GM20000 (cell line): ENCODE measurements around the gene THBS4.

Source experiments
- DNase-seq: peaks from one replicate; pipeline ENCODE4 v3.0.0; 2012; ENCODE audit warnings: low spot score
- TF ChIP-seq, protein P1 (sequence below): IDR thresholded peaks from 2 replicates; pipeline ENCODE4 v1.5.1; 2012; ENCODE audit warnings: mild to moderate bottlenecking, control low read depth; ENCODE audit errors: extremely low read depth, missing control alignments

THBS4 gene

GRCh38 chr5:80122579-80122978 lies 87.4 kb downstream of the THBS4 start:
- DNase-seq = no peak
- TF ChIP-seq, protein P1, sequence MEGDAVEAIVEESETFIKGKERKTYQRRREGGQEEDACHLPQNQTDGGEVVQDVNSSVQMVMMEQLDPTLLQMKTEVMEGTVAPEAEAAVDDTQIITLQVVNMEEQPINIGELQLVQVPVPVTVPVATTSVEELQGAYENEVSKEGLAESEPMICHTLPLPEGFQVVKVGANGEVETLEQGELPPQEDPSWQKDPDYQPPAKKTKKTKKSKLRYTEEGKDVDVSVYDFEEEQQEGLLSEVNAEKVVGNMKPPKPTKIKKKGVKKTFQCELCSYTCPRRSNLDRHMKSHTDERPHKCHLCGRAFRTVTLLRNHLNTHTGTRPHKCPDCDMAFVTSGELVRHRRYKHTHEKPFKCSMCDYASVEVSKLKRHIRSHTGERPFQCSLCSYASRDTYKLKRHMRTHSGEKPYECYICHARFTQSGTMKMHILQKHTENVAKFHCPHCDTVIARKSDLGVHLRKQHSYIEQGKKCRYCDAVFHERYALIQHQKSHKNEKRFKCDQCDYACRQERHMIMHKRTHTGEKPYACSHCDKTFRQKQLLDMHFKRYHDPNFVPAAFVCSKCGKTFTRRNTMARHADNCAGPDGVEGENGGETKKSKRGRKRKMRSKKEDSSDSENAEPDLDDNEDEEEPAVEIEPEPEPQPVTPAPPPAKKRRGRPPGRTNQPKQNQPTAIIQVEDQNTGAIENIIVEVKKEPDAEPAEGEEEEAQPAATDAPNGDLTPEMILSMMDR = no peak

DNA sequence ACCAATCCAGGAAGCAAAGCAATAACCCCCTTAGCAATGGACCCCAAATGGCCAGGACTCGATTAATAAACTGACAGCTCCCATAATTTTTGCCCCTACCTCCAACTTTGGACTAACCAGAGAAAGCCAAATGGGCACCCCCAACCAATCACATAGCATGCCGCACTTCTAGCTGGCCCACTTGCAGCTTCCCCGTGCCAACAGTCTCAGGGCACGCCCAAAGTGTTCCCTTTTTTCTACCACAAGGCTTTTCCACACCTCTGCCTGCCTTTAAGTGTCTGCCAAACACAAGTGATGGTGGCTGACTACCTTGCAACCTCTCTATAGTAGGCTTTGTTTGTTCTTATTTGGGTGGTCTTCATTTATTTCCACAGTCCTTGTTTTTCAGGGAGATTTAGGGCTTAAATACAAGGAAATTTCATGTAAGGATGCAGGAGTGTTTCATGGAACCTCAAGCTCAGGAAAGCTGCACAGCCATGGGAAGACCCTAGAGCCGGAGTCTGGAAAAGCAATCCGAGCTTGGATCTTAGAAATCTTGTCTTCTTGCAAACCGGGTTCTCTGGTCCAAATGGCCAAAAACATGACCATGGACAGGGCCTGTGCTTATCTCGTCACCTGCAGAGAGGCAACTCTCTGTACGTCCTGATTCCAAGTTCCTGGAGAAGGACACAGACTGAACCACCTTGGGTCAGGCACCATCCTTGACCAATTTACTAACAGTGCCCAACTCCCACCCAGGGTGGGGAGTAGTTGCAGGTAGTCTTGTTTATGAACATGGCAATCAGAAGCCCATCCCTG lies 89.2 kb downstream of the THBS4 start:
- TF ChIP-seq, protein P1 = no peak
- DNase-seq = no peak

- DNase-seq = peak; percentile 59
- TF ChIP-seq, protein P1 = no peak
Measured at GRCh38 chr5:80125022-80125961, 90.1 kb downstream of the THBS4 start.

DNA sequence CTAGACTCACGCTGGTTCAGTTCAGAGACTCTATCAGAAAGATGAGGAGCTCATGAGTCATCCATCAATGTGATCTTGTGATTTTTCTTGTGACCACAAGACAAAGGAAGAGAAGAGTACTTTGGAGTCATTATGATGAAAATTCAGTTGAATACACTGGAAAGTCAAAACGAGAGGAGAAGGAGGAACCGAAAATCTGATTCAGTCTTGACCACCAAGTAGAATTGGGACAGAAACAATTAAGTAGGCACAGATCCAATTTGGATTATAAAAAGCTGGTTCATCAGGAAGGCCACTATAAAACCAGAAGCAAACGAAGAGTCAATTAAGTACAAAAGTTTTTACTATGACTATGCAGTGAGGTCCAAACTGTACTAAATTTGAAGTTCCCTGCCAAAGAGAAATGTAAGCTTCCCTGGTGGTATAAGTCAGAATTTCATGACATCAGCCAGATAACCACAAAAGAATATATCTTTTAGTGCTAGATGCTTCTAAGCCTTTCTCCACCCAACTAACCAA lies 90.9 kb downstream of the THBS4 start:
- peak; percentile 49 for DNase-seq
- TF ChIP-seq, protein P1 = no peak

GRCh38 chr5:80127116-80127552 lies 92.0 kb downstream of the THBS4 start:
- TF ChIP-seq, protein P1 = no peak
- DNase-seq = no peak

GRCh38 chr5:80128141-80128540 lies 93.0 kb downstream of the THBS4 start:
- no peak for DNase-seq
- TF ChIP-seq, protein P1 = no peak
